ENCODE data around the gene HSDL1. TPM values are rescaled to one million over a fixed set of nuclear protein-coding genes. Genes with fewer than 3 reads are reported as not detected.

Gene HSDL1
- polyA plus RNA-seq, 2 of the 4 experiments (the other 2 are of a cell fraction): 17.9 to 24.9 TPM

- FAIRE-seq (no peak), DNase-seq (ENCODE audit: low read depth in 1 of 2, low spot score in 1 of 2) (no peak), ATAC-seq (no peak)
- peaks cover 29% of the 10 kb centered on the region for H3K4me1 ChIP-seq
- no peaks in the 10 kb centered on the region for H3K9me3 ChIP-seq
- H3K27ac ChIP-seq: no peak overlapping the region
- ChIA-PET CTCF (interaction anchor here (0.9 to 11.7 kb wide), 12 partner anchors 8 to 305 kb away, joined by 3 to 92 read pairs (median 6); partner anchors contain the start of genes DNAAF1, HSDL1, MBTPS1 and TAF1C), POLR2A (interaction anchor here (0.7 to 1.1 kb wide), 2 partner anchors 8 to 62 kb away, joined by 3 to 4 read pairs; partner anchors contain the start of gene TAF1C)
- no peak overlapping the region for H3K4me2 ChIP-seq
- WGBS (ENCODE audit: missing lambda C conversion rate): 88% methylated on average over 11 of the region's 28 CpGs
- no peak overlapping the region for H3K4me3 ChIP-seq
- TF ChIP-seq RFX5 (IDR thresholded peaks at IDR 0.05) (no peak), ZSCAN20 (CRISPR knock-in tag; IDR thresholded peaks at IDR 0.05) (no peak), MAZ (IDR thresholded peaks at IDR 0.05; ENCODE audit: borderline replicate concordance, low read depth, low read length) (no peak), NPAS2 (CRISPR knock-in tag; IDR thresholded peaks at IDR 0.05; ENCODE audit: borderline replicate concordance) (no peak), NR3C1 (IDR thresholded peaks at IDR 0.05) (no peak), SMC3 (IDR thresholded peaks at IDR 0.05) (no peak), RAD21 (conservative IDR thresholded peaks at IDR 0.05 in 1 of 2, IDR thresholded peaks at IDR 0.05 in 1 of 2) (no peak), CEBPB (IDR thresholded peaks at IDR 0.05) (no peak), ZC3H11A (IDR thresholded peaks at IDR 0.05) (no peak), ATOH8 (CRISPR knock-in tag; IDR thresholded peaks at IDR 0.05; ENCODE audit: low read depth) (no peak), NFE2L2 (conservative IDR thresholded peaks at IDR 0.05; ENCODE audit: low read length) (no peak), SREBF2 (IDR thresholded peaks at IDR 0.05) (no peak), PHF8 (IDR thresholded peaks at IDR 0.05; ENCODE audit: borderline replicate concordance, low read depth) (no peak), POLR2AphosphoS2 (conservative IDR thresholded peaks at IDR 0.05; ENCODE audit: low read length) (no peak), USF2 (IDR thresholded peaks at IDR 0.05) (no peak), EHMT2 (IDR thresholded peaks at IDR 0.05; ENCODE audit: low read depth) (no peak), HOXA7 (CRISPR knock-in tag; IDR thresholded peaks at IDR 0.05) (no peak)
Observed at GRCh38 chr16:84178892-84179611, 34.1 kb upstream of the HSDL1 start.

GRCh38 chr16:84178146-84178765 lies 33.3 kb upstream of the HSDL1 start:
- FAIRE-seq: no peak
- peak overlapping the region; percentile 63; the same call in 2 of the 3 replicates for H3K4me2 ChIP-seq
- TF ChIP-seq HEYL (CRISPR knock-in tag; IDR thresholded peaks at IDR 0.05): no peak
- no peak for TF ChIP-seq SMC3 (IDR thresholded peaks at IDR 0.05)
- TF ChIP-seq SREBF2 (IDR thresholded peaks at IDR 0.05): no peak

GRCh38 chr16:84177741-84178073 lies 32.7 kb upstream of the HSDL1 start:
- WGBS (ENCODE audit: missing lambda C conversion rate): 69% methylated on average over 9 of the region's 9 CpGs
- Histone ChIP-seq H3K4me2 (peak overlapping the region; percentile 63), H3K27ac (peak overlapping the region; percentile 48 to 72; a peak in 4 of 6 replicates), H3K4me1 (peaks cover 29% of the 10 kb centered on the region), H3K9me3 (no peaks in the 10 kb centered on the region), H3K4me3 (no peak overlapping the region)
- POLR2A ChIA-PET: interaction anchor here (1.1 kb wide), 1 partner anchor 9 kb away, joined by 4 read pairs; the partner anchor contains the start of gene TAF1C
- FAIRE-seq (no peak), ATAC-seq (no peak), DNase-seq (ENCODE audit: low read depth in 1 of 2, low spot score in 1 of 2) (no peak)
- CTCF ChIA-PET: interaction anchor here (0.9 to 11.7 kb wide), 8 partner anchors 10 to 306 kb away, joined by 3 to 92 read pairs (median 10); partner anchors contain the start of gene TAF1C
- TF ChIP-seq NFE2L2 (conservative IDR thresholded peaks at IDR 0.05; ENCODE audit: low read length) (no peak), POLR2AphosphoS2 (conservative IDR thresholded peaks at IDR 0.05; ENCODE audit: low read length) (no peak), USF2 (IDR thresholded peaks at IDR 0.05) (no peak), EHMT2 (IDR thresholded peaks at IDR 0.05; ENCODE audit: low read depth) (no peak), CTCF (IDR thresholded peaks at IDR 0.05) (no peak), PBX3 (IDR thresholded peaks at IDR 0.05) (no peak), FOXS1 (CRISPR knock-in tag; IDR thresholded peaks at IDR 0.05) (no peak)

More at GRCh38 chr16:84178146-84178765, 33.3 kb upstream of the HSDL1 start:
- DNase-seq (ENCODE audit: low read depth in 1 of 2, low spot score in 1 of 2): no peak
- H3K27ac ChIP-seq: no peak overlapping the region
- ATAC-seq: no peak
- WGBS (ENCODE audit: missing lambda C conversion rate): 84% methylated on average over 15 of the region's 15 CpGs
- CTCF ChIA-PET: interaction anchor here (0.9 to 11.7 kb wide), 8 partner anchors 9 to 306 kb away, joined by 3 to 92 read pairs (median 10); partner anchors contain the start of genes DNAAF1, HSDL1 and TAF1C
- POLR2A ChIA-PET: interaction anchor here (0.7 to 1.1 kb wide), 2 partner anchors 9 to 61 kb away, joined by 3 to 4 read pairs; partner anchors contain the start of gene TAF1C
- H3K4me1 ChIP-seq: peaks cover 29% of the 10 kb centered on the region
- H3K9me3 ChIP-seq: no peaks in the 10 kb centered on the region
- no peak overlapping the region for H3K4me3 ChIP-seq
